MCF 10A (cell line): ENCODE measurements around the gene SLC47A1. TPM values are rescaled to one million over a fixed set of nuclear protein-coding genes. Genes with fewer than 3 reads are reported as not detected.
A peak's percentile ranks its signal among the peaks of the same experiment; 100 is the strongest.
"Not testable (repeated sequence)": the region's sequence is repeated elsewhere in the genome, so short reads cannot be mapped to it uniquely, and the experiment has no call there.

Source experiments
- BruUV-seq: library from RNA; stranded (reverse); fragments of 400-500 nt; replicated peaks from 2 replicates; lab custom pipeline; 2021; lab: Mats Ljungman, UMichigan
- CTCF ChIA-PET: fragments of 300-600 bp; sonication (Branson Sonifier 250); formaldehyde crosslinking; extraction: SDS; loops from one replicate; lab custom pipeline; 2021; ENCODE audit warnings: antibody characterized with exemption, inconsistent platforms; lab: Yijun Ruan, JAX
- POLR2A ChIA-PET: fragments of 300-600, 350-650 bp; sonication (Branson Sonifier 250); formaldehyde crosslinking; extraction: SDS; loops from one replicate; lab custom pipeline; 2020; ENCODE audit warnings: antibody characterized with exemption, inconsistent platforms; lab: Yijun Ruan, JAX
- DNase-seq: peaks from one replicate; pipeline ENCODE4 v3.0.0-alpha.2; 2018; ENCODE audit not compliant: unreplicated experiment
- H3K27ac Mint-ChIP-seq: one replicate; pipeline ENCODE4 v1.8.0; 2022; ENCODE audit warnings: mild to moderate bottlenecking, low read depth, mixed read lengths; ENCODE audit not compliant: unreplicated experiment
- H3K27me3 Mint-ChIP-seq: one replicate; pipeline ENCODE4 v1.8.0; 2022; ENCODE audit warnings: mixed read lengths; ENCODE audit not compliant: insufficient read depth, unreplicated experiment
- H3K36me3 Mint-ChIP-seq: one replicate; pipeline ENCODE4 v1.8.0; 2022; ENCODE audit warnings: mild to moderate bottlenecking, moderate library complexity, mixed read lengths; ENCODE audit not compliant: insufficient read depth, unreplicated experiment
- H3K4me1 Mint-ChIP-seq: one replicate; pipeline ENCODE4 v1.8.0; 2022; ENCODE audit warnings: mixed read lengths; ENCODE audit not compliant: insufficient read depth, unreplicated experiment
- H3K4me3 Mint-ChIP-seq: one replicate; pipeline ENCODE4 v1.8.0; 2022; ENCODE audit warnings: mild to moderate bottlenecking, moderate library complexity, mixed read lengths; ENCODE audit not compliant: unreplicated experiment
- H3K9me3 Mint-ChIP-seq: one replicate; pipeline ENCODE4 v1.8.0; 2022; ENCODE audit warnings: mixed read lengths; ENCODE audit not compliant: unreplicated experiment
- CTCF ChIP-seq: fragments of 200-600 bp; IDR thresholded peaks from one replicate; pipeline ENCODE4 v1.8.0; 2022; ENCODE audit warnings: antibody characterized with exemption, mild to moderate bottlenecking; ENCODE audit not compliant: unreplicated experiment
- intact Hi-C: fragments of 100-400 bp; cut with micrococcal nuclease; formaldehyde crosslinking; loops from 2 replicates; pipeline ENCODE4 v1.14.1; 2022
- total RNA-seq: library from RNA; stranded (reverse); gene quantifications from 2 replicates; pipeline ENCODE4 v1.2.3, GENCODE V29; 2022

SLC47A1 gene
- total RNA-seq, 1 experiment from 2014 or later = 1.1 TPM

GRCh38 chr17:19507775-19508576 lies 25.7 kb upstream of the SLC47A1 start:
- no TSS peak for BruUV-seq

GRCh38 chr17:19508577-19508867 lies 25.1 kb upstream of the SLC47A1 start:
- intact Hi-C loops = loop anchor here (1.0 kb wide), 1 partner anchor 145 kb away; no protein-coding TSS in a partner anchor
- peaks cover 12% of the 10 kb centered on the region for H3K36me3 Mint-ChIP-seq
- no peak for DNase-seq
- no peaks in the 10 kb centered on the region for H3K9me3 Mint-ChIP-seq
- CTCF ChIA-PET = interaction anchor here (1.5 kb wide), 1 partner anchor 258 kb away, joined by 3 read pairs; no protein-coding TSS in a partner anchor
- no TSS peak for BruUV-seq
- peak overlapping the region; percentile 91 for H3K27ac Mint-ChIP-seq
- H3K27me3 Mint-ChIP-seq = no peaks in the 10 kb centered on the region
- H3K4me3 Mint-ChIP-seq = peak overlapping the region; percentile 85
- POLR2A ChIA-PET = interaction anchor here (0.7 kb wide), 1 partner anchor 140 kb away, joined by 4 read pairs; the partner anchor contains the start of gene ALDH3A2
- TF ChIP-seq CTCF = no peak
- no peaks in the 10 kb centered on the region for H3K4me1 Mint-ChIP-seq

More at GRCh38 chr17:19507775-19508576, 25.7 kb upstream of the SLC47A1 start:
- ChIA-PET CTCF (no interaction called here), POLR2A (no interaction called here)
- H3K27me3 Mint-ChIP-seq = no peaks in the 10 kb centered on the region
- DNase-seq = peak; percentile 87
- intact Hi-C loops = loop anchor here (1.0 kb wide), 1 partner anchor 145 kb away; no protein-coding TSS in a partner anchor
- peak overlapping the region; percentile 85 for H3K4me3 Mint-ChIP-seq
- H3K4me1 Mint-ChIP-seq = no peaks in the 10 kb centered on the region
- H3K9me3 Mint-ChIP-seq = no peaks in the 10 kb centered on the region
- H3K27ac Mint-ChIP-seq = peak overlapping the region; percentile 91
- TF ChIP-seq CTCF = no peak
- H3K36me3 Mint-ChIP-seq = peaks cover 12% of the 10 kb centered on the region

- DNase-seq, H3K4me1 Mint-ChIP-seq, H3K4me3 Mint-ChIP-seq, H3K27ac Mint-ChIP-seq, intact Hi-C loops, BruUV-seq, POLR2A ChIA-PET, H3K27me3 Mint-ChIP-seq, H3K9me3 Mint-ChIP-seq: not testable (repeated sequence)
- H3K36me3 Mint-ChIP-seq = peaks cover 16% of the 10 kb centered on the region
- CTCF ChIA-PET = interaction anchor here (1.2 to 1.5 kb wide), 2 partner anchors 146 to 258 kb away, joined by 3 to 4 read pairs; no protein-coding TSS in a partner anchor
Measured at GRCh38 chr17:19509281-19509852, 24.3 kb upstream of the SLC47A1 start.

GRCh38 chr17:19510903-19511302 lies 22.8 kb upstream of the SLC47A1 start:
- no peak for TF ChIP-seq CTCF
- POLR2A ChIA-PET = no interaction called here
- DNase-seq = no peak
- CTCF ChIA-PET = interaction anchor here (1.2 to 4.2 kb wide), 3 partner anchors 209 to 253 kb away, joined by 8 to 120 read pairs (median 46); no protein-coding TSS in a partner anchor
- H3K27ac Mint-ChIP-seq = no peak overlapping the region
- no TSS peak for BruUV-seq
- intact Hi-C loops = no loop called here
- H3K27me3 Mint-ChIP-seq = no peaks in the 10 kb centered on the region
- H3K4me3 Mint-ChIP-seq = no peak overlapping the region
- no peaks in the 10 kb centered on the region for H3K4me1 Mint-ChIP-seq
- H3K9me3 Mint-ChIP-seq = no peaks in the 10 kb centered on the region
- peaks cover 19% of the 10 kb centered on the region for H3K36me3 Mint-ChIP-seq
